ENCODE data around the gene PAN3.
A peak's percentile ranks its signal among the peaks of the same experiment; 100 is the strongest.
"Not testable (repeated sequence)": the region's sequence is repeated elsewhere in the genome, so short reads cannot be mapped to it uniquely, and the experiment has no call there.

PAN3 gene, protein sequence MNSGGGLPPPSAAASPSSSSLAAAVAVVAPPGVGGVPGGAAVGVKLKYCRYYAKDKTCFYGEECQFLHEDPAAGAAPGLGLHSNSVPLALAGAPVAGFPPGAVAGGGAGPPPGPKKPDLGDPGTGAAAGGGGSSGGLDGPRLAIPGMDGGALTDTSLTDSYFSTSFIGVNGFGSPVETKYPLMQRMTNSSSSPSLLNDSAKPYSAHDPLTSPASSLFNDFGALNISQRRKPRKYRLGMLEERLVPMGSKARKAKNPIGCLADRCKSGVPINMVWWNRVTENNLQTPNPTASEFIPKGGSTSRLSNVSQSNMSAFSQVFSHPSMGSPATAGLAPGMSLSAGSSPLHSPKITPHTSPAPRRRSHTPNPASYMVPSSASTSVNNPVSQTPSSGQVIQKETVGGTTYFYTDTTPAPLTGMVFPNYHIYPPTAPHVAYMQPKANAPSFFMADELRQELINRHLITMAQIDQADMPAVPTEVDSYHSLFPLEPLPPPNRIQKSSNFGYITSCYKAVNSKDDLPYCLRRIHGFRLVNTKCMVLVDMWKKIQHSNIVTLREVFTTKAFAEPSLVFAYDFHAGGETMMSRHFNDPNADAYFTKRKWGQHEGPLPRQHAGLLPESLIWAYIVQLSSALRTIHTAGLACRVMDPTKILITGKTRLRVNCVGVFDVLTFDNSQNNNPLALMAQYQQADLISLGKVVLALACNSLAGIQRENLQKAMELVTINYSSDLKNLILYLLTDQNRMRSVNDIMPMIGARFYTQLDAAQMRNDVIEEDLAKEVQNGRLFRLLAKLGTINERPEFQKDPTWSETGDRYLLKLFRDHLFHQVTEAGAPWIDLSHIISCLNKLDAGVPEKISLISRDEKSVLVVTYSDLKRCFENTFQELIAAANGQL

DNA sequence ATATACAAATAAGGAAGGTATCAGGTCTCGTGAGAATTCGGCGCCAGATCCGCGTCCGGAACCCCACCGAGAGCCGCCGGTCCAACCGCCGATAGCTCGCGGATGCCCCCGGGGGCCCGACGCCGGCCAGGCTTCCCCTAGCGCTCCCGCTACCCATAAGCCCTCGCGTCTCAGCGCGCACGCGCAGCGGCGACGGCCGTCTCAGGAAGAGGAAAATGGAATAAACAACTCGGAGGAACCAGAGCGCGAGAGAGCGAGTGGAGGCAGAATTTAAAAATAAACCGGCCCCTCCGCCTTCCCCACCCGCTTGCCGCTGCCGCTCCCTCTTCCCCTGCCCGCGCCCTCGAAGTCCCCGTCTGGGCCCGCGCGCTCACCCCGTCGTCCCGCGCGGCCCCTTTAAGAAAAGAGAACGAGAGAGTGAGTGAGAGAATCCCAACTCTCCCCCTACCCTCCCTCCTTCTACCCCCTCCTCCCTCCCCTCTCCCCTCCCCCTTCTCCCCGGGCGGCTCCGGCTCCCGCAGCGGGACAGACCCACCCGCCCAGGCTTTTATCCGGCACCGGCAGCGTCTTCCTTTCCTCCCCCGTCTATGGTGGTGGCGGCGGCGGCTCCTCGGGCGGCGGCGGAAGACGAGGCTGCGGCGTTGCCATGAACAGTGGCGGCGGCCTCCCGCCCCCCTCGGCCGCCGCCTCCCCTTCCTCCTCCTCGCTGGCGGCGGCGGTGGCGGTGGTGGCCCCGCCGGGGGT, at the start of gene PAN3:
Gene PAN3, plus strand, starts transcription at position 534 of the 744 bp plus-strand sequence. Its CDS starts 113 bp downstream, at position 647.
- DNase-seq = peak; percentile 9 to 92 (median 80)

GRCh38 chr13:28089065-28089464, 49.3 kb upstream of the PAN3 start:
- no peak for DNase-seq

GRCh38 chr13:28092431-28092830, 45.9 kb upstream of the PAN3 start:
- DNase-seq = no peak

DNA sequence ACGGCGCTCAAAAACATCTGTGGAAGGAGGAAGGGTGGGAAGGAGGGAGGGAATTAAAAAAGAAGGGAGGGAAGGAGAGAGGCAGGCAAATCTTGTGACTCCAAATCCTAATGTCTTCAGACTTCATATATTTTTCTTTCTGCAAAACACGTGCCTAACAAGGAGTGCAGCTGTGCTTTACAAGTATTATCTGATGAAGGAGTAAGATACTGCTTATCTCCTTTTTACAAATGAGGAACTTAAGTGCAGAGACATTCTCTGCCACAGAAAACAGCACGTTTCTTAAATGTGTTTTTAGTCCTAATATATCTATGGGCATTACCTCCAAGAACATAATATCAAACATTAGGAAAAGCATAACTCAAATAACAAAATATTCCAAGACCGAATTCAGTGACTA, 44.5 kb upstream of the PAN3 start:
- DNase-seq = no peak

DNA sequence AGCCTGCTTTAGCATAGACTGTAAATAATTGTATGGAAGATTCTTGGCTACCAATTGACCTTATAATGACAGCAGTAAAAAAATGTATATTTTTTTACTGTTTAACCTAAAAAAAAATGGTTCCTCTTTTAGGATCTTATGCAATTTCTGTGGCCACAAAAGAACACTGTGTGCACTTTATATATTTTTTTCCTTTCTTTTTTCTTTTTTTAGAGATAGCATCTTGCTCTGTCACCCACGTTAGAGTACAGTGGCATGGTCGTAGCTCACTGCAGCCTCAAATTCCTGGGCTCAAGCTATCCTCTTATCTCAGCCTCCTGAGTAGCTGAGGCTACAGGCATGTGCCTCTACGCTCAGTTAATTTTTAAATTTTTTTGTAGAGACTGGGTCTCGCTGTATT, 44.0 kb upstream of the PAN3 start:
- DNase-seq = no peak

DNA sequence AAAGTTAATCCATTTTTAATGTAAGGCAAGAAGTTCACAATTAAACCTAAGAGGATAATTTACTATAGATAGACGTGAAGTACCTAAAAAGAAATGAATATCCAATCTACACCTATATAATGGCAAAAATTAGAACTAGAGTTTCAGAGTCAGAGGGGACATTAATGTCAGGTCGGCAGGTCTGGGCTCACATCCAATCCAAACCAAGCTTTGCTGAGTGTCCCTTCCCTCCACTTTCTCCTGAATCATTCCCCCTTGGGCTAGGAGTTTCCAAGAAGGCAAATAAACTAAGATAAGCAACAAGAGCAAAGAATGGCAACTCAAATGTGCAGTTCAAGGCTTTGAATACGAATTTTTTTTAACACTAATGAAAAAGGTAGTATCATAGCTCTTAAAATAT, 40.8 kb upstream of the PAN3 start:
- DNase-seq = no peak

DNA sequence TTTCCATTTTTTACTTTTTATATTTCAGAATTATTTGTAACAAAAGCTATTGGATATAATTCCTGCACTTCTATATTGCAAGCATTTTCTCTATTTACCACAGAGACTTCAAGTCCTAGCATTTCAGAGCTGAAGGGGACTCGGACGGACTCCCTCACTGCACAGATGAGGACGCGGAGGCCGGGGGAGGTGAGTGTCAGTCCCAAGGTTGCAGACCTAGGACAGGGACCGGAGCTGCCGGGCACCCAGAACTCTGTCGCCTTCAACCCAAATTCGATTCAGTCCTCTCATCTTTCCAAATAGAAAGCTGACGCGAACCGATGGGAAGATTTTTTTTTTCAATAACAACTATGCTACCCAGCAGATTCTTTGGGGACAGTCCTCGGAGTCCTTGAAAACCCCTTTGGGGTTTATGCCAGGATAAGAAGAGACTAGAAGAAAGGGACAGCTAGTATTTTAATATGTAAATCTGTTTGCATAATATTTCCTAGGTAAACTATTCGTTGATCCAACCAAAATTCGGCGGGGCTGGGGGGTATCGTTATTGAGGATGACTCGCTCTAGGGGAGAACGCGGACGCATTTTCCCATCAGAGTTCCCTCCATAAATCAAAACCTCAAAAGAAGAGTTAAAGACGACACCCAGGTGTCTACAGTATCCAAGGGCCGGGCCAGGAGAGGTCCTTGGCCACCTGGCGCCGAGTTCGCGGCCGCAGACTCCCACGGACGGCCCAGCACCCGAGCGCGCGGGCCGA, 38.8 kb upstream of the PAN3 start:
- DNase-seq = no peak

DNA sequence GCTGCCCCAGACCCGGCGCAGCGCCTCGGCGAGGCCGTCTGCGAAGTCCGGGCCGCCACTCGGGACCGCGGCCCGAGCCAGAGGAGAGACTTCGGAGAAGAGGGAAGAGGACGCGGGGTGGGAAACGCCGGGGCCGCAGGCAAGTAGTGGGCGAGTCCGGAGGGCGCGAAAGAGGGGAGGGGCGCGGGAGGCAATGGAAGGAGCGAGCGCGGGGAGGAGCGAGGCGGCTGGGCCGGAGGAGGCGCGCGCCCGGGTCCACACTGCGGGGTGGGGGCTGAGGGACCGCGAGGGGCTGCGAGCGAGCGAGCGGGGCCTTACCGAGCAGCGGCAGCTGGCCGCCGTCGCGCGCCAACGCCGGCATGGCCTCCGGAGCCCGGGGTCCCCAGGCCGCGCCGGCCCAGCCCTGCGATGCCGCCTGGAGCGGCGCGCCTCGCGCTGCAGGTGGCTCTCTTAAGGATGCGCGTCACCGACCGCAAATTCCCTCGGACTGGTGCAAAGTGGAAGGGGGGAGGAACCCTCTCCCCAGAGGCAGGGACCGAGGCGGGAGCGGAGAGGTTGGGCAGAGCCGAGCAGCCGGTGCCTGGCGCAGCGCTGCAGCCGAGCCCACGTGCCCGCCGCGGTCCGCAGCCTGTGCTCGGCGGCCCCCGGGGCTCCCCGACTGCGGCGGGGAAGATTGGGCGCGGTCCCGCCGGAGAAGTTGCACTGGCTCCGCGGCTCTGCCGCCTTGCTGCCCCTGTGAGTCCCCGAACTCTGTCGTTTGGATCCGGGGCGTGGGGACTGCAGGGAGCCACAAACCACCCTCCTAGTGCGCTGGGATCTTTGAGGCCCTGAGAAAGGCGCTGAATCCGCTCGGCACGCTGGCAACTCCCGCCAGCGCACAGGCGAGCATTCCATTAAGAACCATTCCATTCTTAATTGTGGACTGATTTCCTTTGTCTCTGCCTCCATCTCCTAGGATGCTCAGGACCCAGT, 37.9 kb upstream of the PAN3 start, which contains the start of gene FLT3:
Gene FLT3, minus strand, starts transcription at position 427 of the 972 bp plus-strand sequence. Its CDS starts 66 bp downstream, at position 361.
- DNase-seq = no peak

DNA sequence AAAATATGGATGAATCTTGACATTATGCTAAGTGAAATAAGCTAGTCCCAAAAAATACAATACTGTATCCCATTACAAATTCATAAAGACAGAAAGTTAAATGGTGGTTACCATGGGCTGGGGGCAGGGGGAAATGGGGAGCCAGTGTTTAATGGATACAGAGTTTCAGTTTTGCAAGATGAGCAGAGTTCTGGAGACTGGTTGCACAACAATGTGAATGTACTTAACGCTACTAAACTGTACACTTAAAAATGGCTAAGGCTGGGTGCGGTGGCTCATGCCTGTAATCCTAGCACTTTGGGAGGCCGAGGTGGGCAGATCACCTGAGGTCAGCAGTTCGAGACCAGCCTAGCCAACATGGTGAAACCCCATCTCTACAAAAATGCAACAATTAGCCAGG, 36.5 kb upstream of the PAN3 start:
- not testable (repeated sequence) for DNase-seq

- DNase-seq = no peak
Observed at GRCh38 chr13:28106976-28107375, 31.4 kb upstream of the PAN3 start.

DNA sequence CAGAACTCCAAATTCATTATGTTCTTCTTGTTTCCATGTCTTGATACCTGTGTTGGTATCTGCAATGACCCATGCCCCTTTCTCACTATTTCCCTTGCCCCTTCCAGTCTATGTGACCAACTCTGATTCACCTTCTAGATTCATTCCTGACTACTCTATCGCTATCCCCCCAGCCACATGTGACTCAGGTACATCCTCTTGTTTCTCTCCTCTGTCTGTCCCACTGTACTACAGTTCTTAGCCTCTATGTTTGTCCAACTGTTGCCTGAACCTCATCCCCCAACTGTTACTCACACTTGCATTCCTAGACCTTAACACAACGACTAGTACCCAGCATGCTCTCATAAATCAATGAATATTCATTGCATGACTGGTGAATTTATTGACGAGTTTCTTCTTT, 27.9 kb upstream of the PAN3 start:
- DNase-seq = no peak

- DNase-seq = no peak
Observed at GRCh38 chr13:28116736-28117135, 21.6 kb upstream of the PAN3 start.

GRCh38 chr13:28117689-28118377, 20.5 kb upstream of the PAN3 start:
- peak in 1 of 56 donors; percentile 23 for DNase-seq

- DNase-seq = no peak
Observed at GRCh38 chr13:28120317-28120716, 18.0 kb upstream of the PAN3 start.

GRCh38 chr13:28121224-28121623, 17.1 kb upstream of the PAN3 start:
- DNase-seq = no peak

- peak in 1 of 56 donors; percentile 4 for DNase-seq
Observed at GRCh38 chr13:28128030-28128429, 10.3 kb upstream of the PAN3 start.

DNA sequence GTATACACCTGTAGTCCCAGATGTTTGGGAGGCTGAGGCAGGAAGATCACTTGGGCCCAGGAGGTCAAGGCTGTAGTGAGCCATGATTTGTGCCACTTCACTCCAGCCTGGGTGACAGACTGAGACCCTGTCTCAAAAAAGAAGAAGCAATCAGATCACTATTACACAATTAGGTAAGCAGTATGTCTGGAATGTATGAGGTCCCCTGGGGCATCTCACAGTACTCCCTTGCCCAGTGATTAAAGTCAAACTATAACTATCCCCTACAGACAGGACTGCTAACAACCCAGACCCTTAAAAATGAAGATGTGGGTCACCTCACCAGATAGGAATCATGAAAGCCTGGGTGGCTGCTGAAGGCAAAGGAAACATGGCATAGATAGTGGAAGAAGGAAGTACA, 9.4 kb upstream of the PAN3 start:
- DNase-seq = no peak

DNA sequence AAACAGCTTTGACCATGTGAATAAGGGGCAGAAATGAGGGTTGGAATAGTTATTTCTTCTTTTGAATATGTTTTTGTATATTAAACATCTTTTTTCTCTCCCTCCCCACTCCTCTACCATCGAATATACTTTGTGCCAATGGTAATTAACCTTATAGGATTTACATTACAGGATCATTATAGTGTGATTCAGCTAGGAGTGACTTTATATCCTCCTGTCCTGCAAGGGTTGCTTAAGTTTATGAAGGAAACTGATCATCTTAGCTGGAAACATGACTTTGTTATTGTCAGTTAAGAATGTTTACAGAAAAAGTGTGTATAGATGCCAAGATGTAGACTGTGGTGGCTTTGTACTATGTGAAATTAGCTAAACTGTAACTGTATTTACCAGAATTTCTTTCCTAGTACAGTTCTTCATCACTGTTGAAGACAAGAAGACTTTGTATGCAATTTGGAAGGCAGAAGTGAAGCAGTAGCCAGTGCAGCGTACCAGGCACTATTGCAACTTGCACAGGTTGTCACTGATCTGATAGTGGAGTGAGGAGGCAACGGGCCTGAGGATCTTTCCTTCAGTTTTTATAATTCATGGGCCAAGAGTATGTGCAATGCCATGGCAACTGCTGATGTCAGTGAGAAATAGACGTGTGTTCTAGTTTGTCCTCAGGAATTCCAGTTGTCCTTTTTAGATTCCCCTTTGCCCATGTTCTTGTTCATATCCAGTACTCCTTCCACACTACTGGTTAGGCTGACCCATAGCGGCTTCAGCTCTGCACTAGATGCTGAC, 8.2 kb upstream of the PAN3 start:
- DNase-seq = no peak
